HG03280 (cell line): Measurements from ENCODE around the gene LECT2.

Experiments
- ATAC-seq: cut with Tn5 transposase; IDR thresholded peaks from one replicate; pipeline ENCODE4 v1.9.1; 2021; ENCODE audit warnings: mild to moderate bottlenecking, moderate library complexity; ENCODE audit not compliant: unreplicated experiment

LECT2 gene

GRCh38 chr5:135978993-135979392 lies 24.2 kb upstream of the LECT2 start:
- ATAC-seq: no peak

- ATAC-seq: no peak
Observed at GRCh38 chr5:135978212-135978631, 23.4 kb upstream of the LECT2 start.

GRCh38 chr5:135977375-135977928 lies 22.7 kb upstream of the LECT2 start:
- no peak for ATAC-seq

- ATAC-seq: no peak
Observed at GRCh38 chr5:135976216-135976615, 21.4 kb upstream of the LECT2 start.

GRCh38 chr5:135975122-135975521 lies 20.3 kb upstream of the LECT2 start:
- no peak for ATAC-seq

- ATAC-seq: no peak
Observed at GRCh38 chr5:135974021-135974600, 19.3 kb upstream of the LECT2 start.

GRCh38 chr5:135973323-135974020 lies 18.7 kb upstream of the LECT2 start:
- no peak for ATAC-seq

GRCh38 chr5:135971701-135972100 lies 16.9 kb upstream of the LECT2 start:
- ATAC-seq: no peak

- no peak for ATAC-seq
Observed at GRCh38 chr5:135966790-135967189, 12.0 kb upstream of the LECT2 start.

GRCh38 chr5:135966165-135966564 lies 11.4 kb upstream of the LECT2 start:
- ATAC-seq: no peak

GRCh38 chr5:135965504-135965903 lies 10.7 kb upstream of the LECT2 start:
- ATAC-seq: no peak

GRCh38 chr5:135964670-135965320 lies 10.0 kb upstream of the LECT2 start:
- ATAC-seq: no peak

GRCh38 chr5:135955525-135955924 lies 742 bp upstream of the LECT2 start:
- no peak for ATAC-seq

GRCh38 chr5:135953850-135954249 lies 933 bp downstream of the LECT2 start:
- ATAC-seq: no peak

- ATAC-seq: no peak
Observed at GRCh38 chr5:135952683-135953082, 2.1 kb downstream of the LECT2 start.

- no peak for ATAC-seq
Observed at GRCh38 chr5:135951807-135952206, 3.0 kb downstream of the LECT2 start.

GRCh38 chr5:135951257-135951656 lies 3.5 kb downstream of the LECT2 start:
- ATAC-seq: no peak

- ATAC-seq: no peak
Observed at GRCh38 chr5:135950611-135951010, 4.2 kb downstream of the LECT2 start.

- ATAC-seq: no peak
Observed at GRCh38 chr5:135944967-135945560, 9.7 kb downstream of the LECT2 start.

- no peak for ATAC-seq
Observed at GRCh38 chr5:135944564-135944963, 10.2 kb downstream of the LECT2 start.

GRCh38 chr5:135942202-135942771 lies 12.5 kb downstream of the LECT2 start:
- no peak for ATAC-seq
